GM18502 (cell line): ENCODE measurements around the gene PPM1H.

Experiments used
- ATAC-seq: cut with Tn5 transposase; IDR thresholded peaks from one replicate; pipeline ENCODE4 v1.9.1; 2021; ENCODE audit warnings: mild to moderate bottlenecking; ENCODE audit not compliant: unreplicated experiment, poor library complexity

PPM1H gene

GRCh38 chr12:62697893-62698292 lies 237.1 kb downstream of the PPM1H start:
- ATAC-seq, result no peak

- no peak for ATAC-seq
These were observed 239.3 kb downstream of the PPM1H start for GRCh38 chr12:62695696-62696095.

- no peak for ATAC-seq
These were observed 240.3 kb downstream of the PPM1H start for GRCh38 chr12:62694632-62695031.

- no peak for ATAC-seq
These were observed 240.8 kb downstream of the PPM1H start for GRCh38 chr12:62694116-62694515.

GRCh38 chr12:62693376-62694050 lies 241.4 kb downstream of the PPM1H start:
- no peak for ATAC-seq

GRCh38 chr12:62692884-62693283 lies 242.1 kb downstream of the PPM1H start:
- ATAC-seq, result no peak

GRCh38 chr12:62691309-62691708 lies 243.6 kb downstream of the PPM1H start:
- no peak for ATAC-seq

GRCh38 chr12:62689042-62689839 lies 245.7 kb downstream of the PPM1H start:
- no peak for ATAC-seq

GRCh38 chr12:62686938-62687337 lies 248.0 kb downstream of the PPM1H start:
- no peak for ATAC-seq

GRCh38 chr12:62684570-62685295 lies 250.2 kb downstream of the PPM1H start:
- no peak for ATAC-seq

- no peak for ATAC-seq
These were observed 251.0 kb downstream of the PPM1H start for GRCh38 chr12:62683776-62684569.

- ATAC-seq, result no peak
These were observed 253.6 kb downstream of the PPM1H start for GRCh38 chr12:62681306-62681705.

- ATAC-seq, result no peak
These were observed 255.3 kb downstream of the PPM1H start for GRCh38 chr12:62679608-62680007.

- ATAC-seq, result no peak
These were observed 257.6 kb downstream of the PPM1H start for GRCh38 chr12:62677355-62677754.

GRCh38 chr12:62676521-62677307 lies 258.2 kb downstream of the PPM1H start:
- no peak for ATAC-seq

GRCh38 chr12:62673028-62673815 lies 261.7 kb downstream of the PPM1H start:
- ATAC-seq, result no peak

GRCh38 chr12:62670986-62671720 lies 263.8 kb downstream of the PPM1H start:
- ATAC-seq, result no peak

GRCh38 chr12:62668782-62669181 lies 266.2 kb downstream of the PPM1H start:
- no peak for ATAC-seq
